Measurements from ENCODE around the gene IRF9.

The IRF9 gene

DNA sequence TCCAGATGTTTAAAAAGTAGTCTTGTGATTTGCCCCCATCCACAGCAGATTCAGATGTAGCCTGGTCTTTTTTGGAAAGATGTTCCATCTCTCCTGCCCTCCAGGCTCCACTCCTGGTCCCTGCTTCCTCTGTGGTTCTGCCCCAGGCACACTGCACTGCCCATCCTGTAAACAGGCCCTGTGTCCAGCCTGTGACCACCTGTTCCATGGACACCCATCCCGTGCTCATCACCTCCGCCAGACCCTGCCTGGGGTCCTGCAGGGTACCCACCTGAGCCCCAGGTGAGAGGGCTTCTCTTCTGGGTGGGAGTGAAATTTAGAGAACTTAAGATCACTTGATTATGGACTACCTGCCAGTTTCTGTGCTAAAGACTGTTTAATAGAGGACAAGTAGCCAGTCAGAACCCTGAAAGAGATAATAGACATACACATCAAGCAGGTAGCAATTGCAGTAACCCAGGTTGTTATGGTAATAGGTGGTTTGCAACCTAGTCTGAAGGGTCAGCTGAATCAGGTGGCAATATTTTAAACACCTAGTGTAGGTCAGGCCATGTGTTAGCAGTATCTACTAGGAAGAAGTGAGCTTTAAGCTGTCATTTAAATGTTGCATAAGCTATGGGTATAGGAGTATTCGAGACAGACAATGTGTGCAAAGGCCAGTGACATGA lies 11.6 kb upstream of the IRF9 start:
- TF ChIP-seq POLR2AphosphoS5 (IDR thresholded peaks at IDR 0.05; ENCODE audit: low read depth, low read length): no peak
- TF ChIP-seq FOXP2 (optimal IDR thresholded peaks at IDR 0.05; ENCODE audit: borderline replicate concordance, extremely low read depth, extremely low read length, insufficient read depth): no peak
- TF ChIP-seq, protein P1, sequence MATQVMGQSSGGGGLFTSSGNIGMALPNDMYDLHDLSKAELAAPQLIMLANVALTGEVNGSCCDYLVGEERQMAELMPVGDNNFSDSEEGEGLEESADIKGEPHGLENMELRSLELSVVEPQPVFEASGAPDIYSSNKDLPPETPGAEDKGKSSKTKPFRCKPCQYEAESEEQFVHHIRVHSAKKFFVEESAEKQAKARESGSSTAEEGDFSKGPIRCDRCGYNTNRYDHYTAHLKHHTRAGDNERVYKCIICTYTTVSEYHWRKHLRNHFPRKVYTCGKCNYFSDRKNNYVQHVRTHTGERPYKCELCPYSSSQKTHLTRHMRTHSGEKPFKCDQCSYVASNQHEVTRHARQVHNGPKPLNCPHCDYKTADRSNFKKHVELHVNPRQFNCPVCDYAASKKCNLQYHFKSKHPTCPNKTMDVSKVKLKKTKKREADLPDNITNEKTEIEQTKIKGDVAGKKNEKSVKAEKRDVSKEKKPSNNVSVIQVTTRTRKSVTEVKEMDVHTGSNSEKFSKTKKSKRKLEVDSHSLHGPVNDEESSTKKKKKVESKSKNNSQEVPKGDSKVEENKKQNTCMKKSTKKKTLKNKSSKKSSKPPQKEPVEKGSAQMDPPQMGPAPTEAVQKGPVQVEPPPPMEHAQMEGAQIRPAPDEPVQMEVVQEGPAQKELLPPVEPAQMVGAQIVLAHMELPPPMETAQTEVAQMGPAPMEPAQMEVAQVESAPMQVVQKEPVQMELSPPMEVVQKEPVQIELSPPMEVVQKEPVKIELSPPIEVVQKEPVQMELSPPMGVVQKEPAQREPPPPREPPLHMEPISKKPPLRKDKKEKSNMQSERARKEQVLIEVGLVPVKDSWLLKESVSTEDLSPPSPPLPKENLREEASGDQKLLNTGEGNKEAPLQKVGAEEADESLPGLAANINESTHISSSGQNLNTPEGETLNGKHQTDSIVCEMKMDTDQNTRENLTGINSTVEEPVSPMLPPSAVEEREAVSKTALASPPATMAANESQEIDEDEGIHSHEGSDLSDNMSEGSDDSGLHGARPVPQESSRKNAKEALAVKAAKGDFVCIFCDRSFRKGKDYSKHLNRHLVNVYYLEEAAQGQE (IDR thresholded peaks at IDR 0.05; ENCODE audit: insufficient read depth in 1 of 2, low read depth in 2 of 2, low read length in 2 of 2): no peak
- no peak for TF ChIP-seq TAF1 (IDR thresholded peaks at IDR 0.05; ENCODE audit: borderline replicate concordance, insufficient read depth, low read length)
- no peak for TF ChIP-seq SIN3A (IDR thresholded peaks at IDR 0.05; ENCODE audit: borderline replicate concordance, insufficient read depth, low read length)

DNA sequence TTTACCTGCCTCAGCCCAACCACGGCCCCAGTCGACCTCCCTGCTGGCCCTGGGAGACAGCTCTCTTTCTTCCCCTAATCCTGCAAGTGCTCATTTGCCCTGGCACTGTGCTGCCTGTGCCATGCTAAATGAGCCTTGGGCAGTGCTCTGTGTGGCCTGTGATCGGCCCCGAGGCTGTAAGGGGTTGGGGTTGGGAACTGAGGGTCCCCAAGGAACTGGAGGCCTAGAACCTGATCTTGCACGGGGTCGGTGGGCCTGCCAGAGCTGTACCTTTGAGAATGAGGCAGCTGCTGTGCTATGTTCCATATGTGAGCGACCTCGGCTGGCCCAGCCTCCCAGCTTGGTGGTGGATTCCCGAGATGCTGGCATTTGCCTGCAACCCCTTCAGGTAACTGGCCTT lies 11.0 kb upstream of the IRF9 start:
- TF ChIP-seq, protein P1 (IDR thresholded peaks at IDR 0.05; ENCODE audit: insufficient read depth in 1 of 2, low read depth in 2 of 2, low read length in 2 of 2): no peak
- TF ChIP-seq FOXP2 (optimal IDR thresholded peaks at IDR 0.05; ENCODE audit: borderline replicate concordance, extremely low read depth, extremely low read length, insufficient read depth) (no peak), SIN3A (IDR thresholded peaks at IDR 0.05; ENCODE audit: borderline replicate concordance, insufficient read depth, low read length) (no peak), POLR2AphosphoS5 (IDR thresholded peaks at IDR 0.05; ENCODE audit: low read depth, low read length) (no peak)

DNA sequence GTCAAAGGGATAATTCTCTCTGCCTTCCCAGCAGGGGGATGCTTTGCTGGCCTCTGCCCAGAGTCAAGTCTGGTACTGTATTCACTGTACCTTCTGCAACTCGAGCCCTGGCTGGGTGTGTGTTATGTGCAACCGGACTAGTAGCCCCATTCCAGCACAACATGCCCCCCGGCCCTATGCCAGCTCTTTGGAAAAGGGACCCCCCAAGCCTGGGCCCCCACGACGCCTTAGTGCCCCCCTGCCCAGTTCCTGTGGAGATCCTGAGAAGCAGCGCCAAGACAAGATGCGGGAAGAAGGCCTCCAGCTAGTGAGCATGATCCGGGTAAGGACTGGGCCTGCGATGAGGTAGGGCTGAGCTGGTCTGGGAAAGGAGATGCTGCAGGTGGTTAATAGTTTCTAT lies 10.5 kb upstream of the IRF9 start:
- TF ChIP-seq SIN3A (IDR thresholded peaks at IDR 0.05; ENCODE audit: borderline replicate concordance, insufficient read depth, low read length) (no peak), POLR2AphosphoS5 (IDR thresholded peaks at IDR 0.05; ENCODE audit: low read depth, low read length) (no peak), TAF1 (IDR thresholded peaks at IDR 0.05; ENCODE audit: borderline replicate concordance, insufficient read depth, low read length) (no peak), FOXP2 (optimal IDR thresholded peaks at IDR 0.05; ENCODE audit: borderline replicate concordance, extremely low read depth, extremely low read length, insufficient read depth) (no peak)
- TF ChIP-seq, protein P1 (IDR thresholded peaks at IDR 0.05; ENCODE audit: insufficient read depth in 1 of 2, low read depth in 2 of 2, low read length in 2 of 2): no peak

DNA sequence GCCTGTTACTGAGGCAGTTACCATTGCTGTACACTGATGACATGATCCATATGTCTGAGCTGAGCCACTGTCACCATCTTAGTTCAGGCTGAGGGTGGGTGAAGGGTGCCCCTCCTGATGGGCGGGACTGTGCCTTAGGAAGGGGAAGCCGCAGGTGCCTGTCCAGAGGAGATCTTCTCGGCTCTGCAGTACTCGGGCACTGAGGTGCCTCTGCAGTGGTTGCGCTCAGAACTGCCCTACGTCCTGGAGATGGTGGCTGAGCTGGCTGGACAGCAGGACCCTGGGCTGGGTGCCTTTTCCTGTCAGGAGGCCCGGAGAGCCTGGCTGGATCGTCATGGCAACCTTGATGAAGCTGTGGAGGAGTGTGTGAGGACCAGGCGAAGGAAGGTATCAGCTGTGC lies 10.1 kb upstream of the IRF9 start:
- no peak for TF ChIP-seq POLR2AphosphoS5 (IDR thresholded peaks at IDR 0.05; ENCODE audit: low read depth, low read length)
- TF ChIP-seq TAF1 (IDR thresholded peaks at IDR 0.05; ENCODE audit: borderline replicate concordance, insufficient read depth, low read length): no peak
- TF ChIP-seq, protein P1 (IDR thresholded peaks at IDR 0.05; ENCODE audit: insufficient read depth in 1 of 2, low read depth in 2 of 2, low read length in 2 of 2): no peak
- TF ChIP-seq SIN3A (IDR thresholded peaks at IDR 0.05; ENCODE audit: borderline replicate concordance, insufficient read depth, low read length): no peak
- no peak for TF ChIP-seq FOXP2 (optimal IDR thresholded peaks at IDR 0.05; ENCODE audit: borderline replicate concordance, extremely low read depth, extremely low read length, insufficient read depth)

Measured in PFSK-1 (cell line).